Neural cell (in vitro differentiated cells): ENCODE results near the gene ANO1. TPM values are rescaled to one million over a fixed set of nuclear protein-coding genes. Genes with fewer than 3 reads are reported as not detected.

Experiments used
- H2AFZ ChIP-seq: fragments of 200-600, 300-800 bp; sonication (generic), shearing (Covaris generic); 2 replicates; pipeline ENCODE4 v1.6.0; 2014; ENCODE audit warnings: low read depth, mild to moderate bottlenecking, antibody characterized with exemption, low read length, moderate library complexity
- H3F3A ChIP-seq: fragments of 200-600 bp; shearing (Covaris generic); 2 replicates; pipeline ENCODE4 v1.6.1; 2016; ENCODE audit warnings: mild to moderate bottlenecking, moderate library complexity, mixed read lengths, antibody characterized with exemption, low read length; ENCODE audit not compliant: insufficient read depth, poor library complexity, severe bottlenecking
- H3K27ac ChIP-seq: fragments of 200-600, 300-800 bp; sonication (generic), shearing (Covaris generic); 2 replicates; pipeline ENCODE4 v1.5.1; 2014; ENCODE audit warnings: mild to moderate bottlenecking, low read length, moderate library complexity
- H3K27me3 ChIP-seq: fragments of 300-800, 200-600 bp; sonication (generic), shearing (Covaris generic); 2 replicates; pipeline ENCODE4 v1.6.0; 2014; ENCODE audit warnings: mild to moderate bottlenecking, low read depth, low read length, moderate library complexity; ENCODE audit not compliant: insufficient read depth
- H3K36me3 ChIP-seq: fragments of 300-800, 200-600 bp; sonication (generic), shearing (Covaris generic); 2 replicates; pipeline ENCODE4 v1.5.1; 2014; ENCODE audit warnings: mild to moderate bottlenecking, antibody characterized with exemption, low read length, moderate library complexity; ENCODE audit not compliant: insufficient read depth
- H3K4me2 ChIP-seq: fragments of 300-800, 200-600 bp; sonication (generic), shearing (Covaris generic); 2 replicates; pipeline ENCODE4 v1.6.0; 2014; ENCODE audit warnings: mild to moderate bottlenecking, low read length
- H3K4me3 ChIP-seq: fragments of 300-800, 200-600 bp; sonication (generic), shearing (Covaris generic); 2 replicates; pipeline ENCODE4 v1.5.1; 2014; ENCODE audit warnings: mild to moderate bottlenecking, low read length, moderate library complexity
- H3K79me2 ChIP-seq: fragments of 200-600 bp; shearing (Covaris generic); replicated peaks from 2 replicates; pipeline ENCODE4 v1.6.0; 2014; ENCODE audit warnings: mild to moderate bottlenecking, low read length, moderate library complexity; ENCODE audit not compliant: insufficient read depth
- H3K9ac ChIP-seq: fragments of 300-800, 200-600 bp; sonication (generic), shearing (Covaris generic); 2 replicates; pipeline ENCODE4 v1.6.1; 2016; ENCODE audit warnings: mild to moderate bottlenecking, low read length, mixed read lengths
- H3K9me2 ChIP-seq: fragments of 200-600 bp; shearing (Covaris generic); 2 replicates; pipeline ENCODE4 v1.6.1; 2016; ENCODE audit warnings: mild to moderate bottlenecking, low read length, mixed read lengths; ENCODE audit not compliant: insufficient read depth
- H3K9me3 ChIP-seq: fragments of 200-600, 300-800 bp; sonication (generic), shearing (Covaris generic); 2 replicates; pipeline ENCODE4 v1.6.1; 2016; ENCODE audit warnings: mild to moderate bottlenecking, mixed run types, low read length, moderate library complexity, mixed read lengths
- H4K20me1 ChIP-seq: fragments of 200-600 bp; shearing (Covaris generic); 2 replicates; pipeline ENCODE4 v1.6.1; 2016; ENCODE audit warnings: mild to moderate bottlenecking, mixed run types; ENCODE audit not compliant: insufficient read depth
- CTCF ChIP-seq: fragments of 450-650 bp; IDR thresholded peaks from 2 replicates; pipeline ENCODE4 v1.5.1; 2014; ENCODE audit warnings: antibody characterized with exemption, mild to moderate bottlenecking, moderate library complexity; ENCODE audit not compliant: poor library complexity, severe bottlenecking
- EP300 ChIP-seq: fragments of 450-650 bp; conservative IDR thresholded peaks from 2 replicates; pipeline ENCODE4 v1.6.1; 2014; ENCODE audit warnings: antibody characterized with exemption, mild to moderate bottlenecking, moderate library complexity; ENCODE audit not compliant: poor library complexity, severe bottlenecking
- EZH2 ChIP-seq: fragments of 200-600, 300-800 bp; shearing (Covaris generic), sonication (generic); IDR thresholded peaks from 2 replicates; pipeline ENCODE4 v1.6.1; 2014; ENCODE audit warnings: antibody characterized with exemption, low read length, borderline replicate concordance, mild to moderate bottlenecking; ENCODE audit not compliant: insufficient read depth, poor library complexity, severe bottlenecking
- MXI1 ChIP-seq: fragments of 450-650 bp; conservative IDR thresholded peaks from 2 replicates; pipeline ENCODE4 v1.6.1; 2014; ENCODE audit warnings: antibody characterized with exemption, mild to moderate bottlenecking; ENCODE audit not compliant: poor library complexity, severe bottlenecking
- POLR2AphosphoS5 ChIP-seq: IDR thresholded peaks from 2 replicates; pipeline ENCODE4 v1.6.1; 2012
- RAD21 ChIP-seq: fragments of 450-650 bp; conservative IDR thresholded peaks from 2 replicates; pipeline ENCODE4 v1.6.1; 2014; ENCODE audit warnings: antibody characterized with exemption, mild to moderate bottlenecking, moderate library complexity
- REST ChIP-seq: IDR thresholded peaks from 2 replicates; pipeline ENCODE4 v1.6.1; 2012; ENCODE audit warnings: borderline replicate concordance
- SMC3 ChIP-seq: fragments of 450-650 bp; conservative IDR thresholded peaks from 2 replicates; pipeline ENCODE4 v1.6.1; 2014; ENCODE audit warnings: antibody characterized with exemption, mild to moderate bottlenecking, moderate library complexity; ENCODE audit not compliant: poor library complexity
- TAF1 ChIP-seq: IDR thresholded peaks from 2 replicates; pipeline ENCODE4 v1.6.1; 2012; ENCODE audit warnings: low read depth
- polyA plus RNA-seq: library from polyadenylated mRNA; depleted of rRNA; stranded (reverse); fragments of >200 nt; gene quantifications from 2 replicates; pipeline ENCODE4 v1.2.3, GENCODE V29; 2014

The ANO1 gene
- polyA plus RNA-seq, 1 donor from 2014 or later: not detected

GRCh38 chr11:70167723-70168404 is 89.7 kb downstream of the ANO1 start:
- Histone ChIP-seq H3K4me3 (no peak overlapping the region), H3K27me3 (no peaks in the 10 kb centered on the region), H3K27ac (no peak overlapping the region), H3K79me2 (no peaks in the 10 kb centered on the region), H3K9me3 (no peaks in the 10 kb centered on the region), H3K4me2 (no peak overlapping the region), H3K36me3 (no peaks in the 10 kb centered on the region), H4K20me1 (no peaks in the 10 kb centered on the region), H3K9ac (no peak overlapping the region), H3F3A (no peaks in the 10 kb centered on the region), H3K9me2 (no peaks in the 10 kb centered on the region), H2AFZ (no peak overlapping the region)
- TF ChIP-seq MXI1 (no peak), TAF1 (no peak), EZH2 (no peak), RAD21 (no peak), SMC3 (no peak), REST (no peak), POLR2AphosphoS5 (no peak), EP300 (no peak), CTCF (no peak)

- no peaks in the 10 kb centered on the region for H3K9me3 ChIP-seq
- no peaks in the 10 kb centered on the region for H3K27me3 ChIP-seq
- no peaks in the 10 kb centered on the region for H3K79me2 ChIP-seq
- H4K20me1 ChIP-seq: no peaks in the 10 kb centered on the region
- H3F3A ChIP-seq: no peaks in the 10 kb centered on the region
- H3K36me3 ChIP-seq: no peaks in the 10 kb centered on the region
- no peak overlapping the region for H2AFZ ChIP-seq
- no peak overlapping the region for H3K4me3 ChIP-seq
- H3K9me2 ChIP-seq: no peaks in the 10 kb centered on the region
- H3K4me2 ChIP-seq: no peak overlapping the region
- H3K27ac ChIP-seq: no peak overlapping the region
- H3K9ac ChIP-seq: no peak overlapping the region
- no peak for TF ChIP-seq REST
- no peak for TF ChIP-seq EZH2
- no peak for TF ChIP-seq EP300
- TF ChIP-seq CTCF: no peak
- no peak for TF ChIP-seq SMC3
- no peak for TF ChIP-seq MXI1
- TF ChIP-seq POLR2AphosphoS5: no peak
- TF ChIP-seq TAF1: no peak
- no peak for TF ChIP-seq RAD21
Observed at GRCh38 chr11:70168405-70168754, 90.3 kb downstream of the ANO1 start.
